ENCODE measurements around the gene PDLIM4.

The PDLIM4 gene

DNA sequence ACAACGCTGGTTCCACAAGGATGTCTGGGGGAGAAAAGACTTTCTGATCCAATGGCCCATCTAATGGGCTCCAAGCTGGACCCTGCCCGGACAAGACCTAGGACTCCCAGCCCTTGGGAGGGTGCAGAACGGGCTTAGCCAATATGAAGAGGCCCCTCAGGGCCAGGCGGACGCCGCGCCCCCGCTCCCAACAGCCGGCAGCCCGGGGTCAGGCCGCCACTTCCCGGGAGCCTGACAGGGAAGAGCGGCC lies 30.3 kb upstream of the PDLIM4 start:
- in situ Hi-C loops (cut with HindIII; ENCODE audit: low sequenced_read_pairs) = no loop called here

DNA sequence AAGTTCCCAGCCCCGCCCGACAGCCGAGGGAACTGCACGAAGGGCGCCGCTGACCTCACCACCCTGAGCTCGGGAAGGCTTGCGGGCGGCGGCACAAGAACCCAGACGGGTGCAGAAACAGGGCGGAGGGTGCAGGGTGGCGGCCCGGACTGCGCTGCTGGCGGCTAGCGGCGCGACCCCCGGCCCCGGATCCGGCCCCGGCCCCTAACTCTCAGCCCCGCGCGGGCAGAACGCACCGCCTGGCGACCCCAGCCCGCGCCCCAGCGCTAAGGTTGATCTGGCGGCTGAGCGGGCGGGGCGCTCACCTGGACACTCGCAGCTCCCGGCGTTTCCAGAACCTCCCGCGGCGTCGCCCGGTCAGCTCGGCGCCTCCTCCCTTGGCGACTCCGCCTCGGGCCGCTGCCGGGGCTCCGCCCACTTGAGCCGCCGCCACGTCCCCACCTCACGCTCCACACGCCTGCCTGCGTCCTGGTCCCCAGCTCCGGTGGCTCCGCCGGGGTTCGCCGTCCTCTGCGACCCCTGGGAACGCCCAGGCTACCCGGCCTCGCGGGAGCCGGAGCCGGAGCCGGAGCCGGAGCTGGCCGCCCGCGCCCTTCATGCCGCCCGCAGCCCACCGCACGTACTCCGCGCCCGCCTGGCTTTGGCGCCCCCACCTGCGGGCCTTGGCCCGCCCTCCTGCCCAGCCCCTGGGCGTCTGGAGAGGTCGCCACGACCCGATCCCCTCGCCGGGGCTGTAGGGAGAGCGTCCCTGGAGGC lies 29.8 kb upstream of the PDLIM4 start, which contains the start of gene P4HA2:
Gene P4HA2, minus strand, starts transcription at position 369 of the 756 bp plus-strand sequence. CDS start 9,227 bp downstream, outside the sequence.
- in situ Hi-C loops (cut with HindIII; ENCODE audit: low sequenced_read_pairs) = no loop called here

DNA sequence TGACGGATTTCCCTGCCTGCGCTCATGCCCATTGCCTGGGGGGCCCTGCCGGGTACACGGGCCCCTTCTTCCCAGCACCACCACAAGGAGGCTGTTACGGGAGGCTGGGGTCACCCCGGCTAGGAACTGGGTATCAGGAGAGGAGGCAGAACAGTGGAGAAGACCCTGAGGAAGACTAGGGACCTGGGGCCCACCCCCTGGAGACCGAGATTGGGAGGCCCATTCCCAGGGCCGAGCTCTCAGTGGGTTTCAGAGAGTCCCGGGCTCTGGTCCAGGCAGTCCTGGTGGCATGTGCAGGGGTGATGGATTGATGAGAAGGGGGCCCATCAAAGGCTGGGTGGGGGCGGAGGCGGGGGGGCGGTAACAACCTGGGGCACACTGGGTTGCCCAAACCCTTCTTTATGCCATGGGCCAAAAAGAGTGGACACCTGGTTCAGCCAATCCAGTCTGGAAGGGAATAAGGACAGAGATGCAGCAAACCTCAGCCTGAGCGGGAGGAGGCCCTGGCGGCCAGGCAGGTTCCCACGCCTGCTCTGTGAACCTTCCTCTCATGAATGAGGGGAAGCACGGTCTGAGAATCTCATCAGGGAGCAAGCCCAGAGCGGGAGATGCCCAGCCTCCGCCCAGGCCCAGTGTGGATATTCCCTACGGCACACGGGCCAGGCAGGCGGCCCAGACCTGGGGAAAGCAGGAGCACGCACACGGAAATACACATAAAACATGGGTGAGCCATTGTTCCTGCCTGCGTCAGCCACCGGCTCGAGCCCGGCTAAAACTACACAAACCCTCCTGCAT lies 29.1 kb upstream of the PDLIM4 start:
- in situ Hi-C loops (cut with HindIII; ENCODE audit: low sequenced_read_pairs) = no loop called here

DNA sequence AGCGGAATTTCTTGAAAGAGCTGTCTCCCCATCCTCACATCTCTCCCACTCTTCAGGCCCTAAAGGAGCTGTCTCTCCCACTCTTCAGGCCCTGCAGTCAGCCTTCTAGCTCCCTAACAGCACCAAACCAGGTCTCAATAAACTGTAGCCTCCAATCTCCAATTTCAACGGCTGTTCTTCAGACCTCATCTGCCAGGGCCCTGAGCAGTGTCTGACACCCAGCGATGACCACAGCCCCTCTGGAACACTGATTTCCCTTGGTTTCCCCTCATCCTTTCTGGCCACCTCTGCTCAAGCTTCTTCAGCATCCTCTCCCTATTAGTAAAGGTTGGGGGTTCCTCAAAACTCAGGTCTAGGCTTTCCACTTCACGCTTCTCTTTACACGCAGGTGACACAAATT lies 28.3 kb upstream of the PDLIM4 start:
- in situ Hi-C loops (cut with HindIII; ENCODE audit: low sequenced_read_pairs) = no loop called here

DNA sequence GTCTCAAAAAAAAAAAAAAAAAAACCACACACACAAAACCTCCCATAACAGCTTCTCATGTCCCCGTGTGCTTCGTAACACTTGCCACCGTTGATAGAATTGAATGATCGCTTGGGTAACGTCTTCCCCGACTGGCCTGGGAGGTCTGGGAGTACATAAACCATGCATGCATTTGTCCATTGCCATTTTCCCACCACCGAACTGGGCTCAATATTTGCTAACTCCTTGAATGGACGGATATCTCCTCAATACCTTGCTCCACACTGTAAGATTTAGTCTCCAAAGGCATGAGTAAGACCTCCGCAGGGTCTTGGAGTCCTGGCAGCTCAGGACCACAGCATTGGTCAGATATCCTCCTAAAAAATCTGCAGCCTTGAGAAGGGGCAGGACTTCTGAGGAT lies 26.6 kb upstream of the PDLIM4 start:
- in situ Hi-C loops (cut with HindIII; ENCODE audit: low sequenced_read_pairs) = no loop called here

DNA sequence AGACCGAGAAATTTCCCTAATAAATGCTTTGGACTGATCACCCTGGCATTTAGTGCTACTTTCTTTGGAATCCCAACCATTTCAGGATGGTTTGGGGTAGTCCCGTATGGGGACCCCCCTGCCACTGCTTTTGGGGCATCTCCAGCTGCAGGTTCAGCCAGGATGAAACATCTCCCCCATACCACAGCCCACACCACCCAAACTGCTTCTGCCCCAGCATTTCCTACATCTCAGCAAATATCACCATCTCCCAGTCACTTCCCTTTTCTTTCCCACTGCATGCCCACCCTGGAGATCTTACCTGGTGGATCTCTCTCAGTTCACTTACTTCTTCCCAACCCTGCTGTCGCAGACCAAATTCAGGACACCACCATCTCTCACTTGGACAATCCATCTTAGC lies 25.0 kb upstream of the PDLIM4 start:
- in situ Hi-C loops (cut with HindIII; ENCODE audit: low sequenced_read_pairs) = no loop called here

DNA sequence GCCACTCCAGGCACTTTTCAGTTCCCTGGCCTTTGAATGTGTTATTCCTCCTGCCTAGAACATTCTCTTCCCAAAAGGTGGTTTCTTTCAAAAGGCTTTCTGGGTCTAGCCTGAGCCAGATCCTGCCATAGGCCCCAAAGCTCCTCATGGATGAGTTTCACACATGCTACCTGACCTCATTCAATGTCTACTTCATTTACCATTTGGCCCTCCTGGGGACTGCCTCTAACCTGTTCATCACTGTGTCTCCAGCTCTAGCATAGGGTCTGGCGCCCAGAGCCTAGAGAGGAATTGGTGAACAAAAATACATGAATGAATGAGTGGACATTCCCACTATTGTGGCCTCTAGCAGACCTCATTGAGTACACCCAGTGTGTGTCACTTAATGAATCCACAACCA lies 24.4 kb upstream of the PDLIM4 start:
- in situ Hi-C loops (cut with HindIII; ENCODE audit: low sequenced_read_pairs) = no loop called here

DNA sequence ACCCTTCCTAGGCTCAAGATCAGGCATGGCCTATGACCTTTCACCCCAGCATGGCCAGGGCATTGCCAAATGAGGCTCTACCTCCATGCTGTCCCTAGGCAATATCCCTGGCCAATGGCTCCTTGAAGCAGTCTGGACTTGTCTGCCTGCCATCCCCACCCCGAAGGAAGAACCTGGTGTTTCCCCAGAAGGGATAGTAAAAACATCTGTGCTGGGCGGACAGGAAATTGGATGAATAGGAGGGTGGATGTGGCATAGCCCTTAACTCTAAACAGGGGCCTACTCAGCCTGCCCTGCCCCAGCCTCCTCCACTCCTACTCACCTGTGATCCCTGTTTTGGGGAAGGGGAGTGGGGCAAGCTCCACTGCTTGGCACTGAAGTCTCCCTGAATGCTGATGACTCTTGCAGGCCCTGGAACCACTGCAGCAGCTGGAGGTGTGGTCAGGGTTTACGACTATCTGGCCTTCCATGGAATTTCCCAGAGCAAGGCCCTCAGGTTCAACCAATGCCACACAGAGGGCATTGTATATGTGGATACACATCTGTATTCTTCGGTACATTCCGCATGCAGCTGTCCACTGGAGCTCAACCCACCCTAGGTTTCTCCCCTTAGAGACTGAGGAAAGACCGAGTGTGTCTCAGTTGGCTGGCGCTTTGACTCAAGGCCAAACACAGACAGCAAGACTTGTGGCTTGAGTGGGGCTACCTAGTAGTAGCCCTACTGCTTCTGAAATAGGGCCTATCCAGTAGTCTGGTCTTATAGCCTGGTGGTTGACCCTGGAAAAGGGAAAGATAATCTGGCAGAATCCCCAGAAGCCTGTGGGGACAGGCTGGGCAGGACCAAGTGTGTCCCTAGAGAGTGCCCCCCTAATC lies 23.4 kb upstream of the PDLIM4 start:
- in situ Hi-C loops (cut with HindIII; ENCODE audit: low sequenced_read_pairs) = no loop called here

DNA sequence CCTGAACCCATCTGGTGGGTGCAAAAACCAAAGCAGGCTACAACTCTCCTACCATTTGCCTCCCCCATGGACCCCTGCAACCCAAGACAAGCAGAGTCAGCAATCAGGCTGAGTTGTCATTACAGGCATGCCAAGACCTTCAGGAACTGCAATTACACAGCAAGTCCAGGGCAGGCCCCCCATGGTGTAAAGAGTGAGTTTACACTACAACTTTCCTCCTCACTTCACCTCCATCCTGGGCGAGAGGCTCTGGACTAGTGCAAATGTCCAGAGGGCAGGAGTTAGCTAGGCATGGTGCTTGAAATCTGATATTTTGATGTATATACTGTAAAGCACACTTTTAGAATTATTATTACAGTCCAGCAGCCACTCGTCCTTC lies 22.8 kb upstream of the PDLIM4 start:
- in situ Hi-C loops (cut with HindIII; ENCODE audit: low sequenced_read_pairs) = no loop called here

DNA sequence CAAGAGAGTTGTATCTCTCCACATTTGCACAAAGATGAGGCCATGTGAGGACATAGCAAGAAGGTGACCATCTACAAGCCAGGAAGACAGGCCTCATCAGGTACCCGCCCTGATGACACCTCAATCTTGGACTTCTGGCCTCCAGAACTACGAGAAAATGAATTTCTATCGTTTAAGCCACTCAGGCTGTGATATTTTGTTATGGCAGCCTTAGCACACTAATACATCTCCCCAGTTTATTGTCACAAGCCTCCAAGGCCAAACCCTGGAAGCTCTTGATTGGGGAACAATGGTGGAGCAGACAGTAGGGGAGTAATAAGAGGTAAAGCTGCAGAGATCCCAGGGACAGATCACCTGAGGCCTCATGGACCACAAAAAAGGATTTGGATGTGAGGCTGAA lies 22.2 kb upstream of the PDLIM4 start:
- in situ Hi-C loops (cut with HindIII; ENCODE audit: low sequenced_read_pairs) = no loop called here

DNA sequence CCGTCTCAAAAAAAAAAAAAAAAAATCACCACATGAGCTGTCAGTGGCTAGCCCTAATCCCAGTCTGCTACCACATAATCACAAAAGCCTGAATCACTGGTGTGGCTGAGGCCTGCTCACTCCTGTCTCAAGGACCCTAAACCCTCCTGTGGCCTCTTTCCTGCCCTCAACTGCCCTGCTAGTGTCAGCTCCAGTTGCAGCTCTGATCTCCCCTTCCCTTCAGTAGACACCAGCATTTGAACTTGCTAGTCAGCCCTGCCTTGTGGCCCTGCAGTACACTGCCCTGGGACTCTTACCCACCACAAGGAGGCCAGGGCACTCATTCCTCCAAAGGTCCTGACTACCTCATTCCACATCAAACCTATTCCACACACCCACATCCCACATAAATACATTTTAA lies 20.4 kb upstream of the PDLIM4 start:
- in situ Hi-C loops (cut with HindIII; ENCODE audit: low sequenced_read_pairs) = no loop called here

DNA sequence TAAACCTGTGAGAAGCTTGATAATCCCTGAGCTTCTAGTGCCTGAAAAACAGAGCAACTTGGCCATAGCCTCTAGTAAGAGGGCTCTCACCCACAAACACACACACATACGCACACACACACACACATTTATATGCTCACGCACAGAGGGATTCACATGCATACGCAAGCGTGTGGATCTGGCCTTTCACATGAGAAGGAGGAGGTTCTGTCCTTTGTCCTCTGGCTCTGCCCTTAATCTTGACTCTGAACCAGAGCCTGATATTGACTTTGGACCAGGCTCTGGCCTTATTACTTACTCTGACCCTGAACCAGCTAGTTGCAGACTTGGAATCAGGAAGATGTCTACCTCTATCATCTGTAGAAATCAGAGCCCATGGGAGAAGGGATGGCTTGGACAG lies 19.8 kb upstream of the PDLIM4 start:
- in situ Hi-C loops (cut with HindIII; ENCODE audit: low sequenced_read_pairs) = no loop called here

DNA sequence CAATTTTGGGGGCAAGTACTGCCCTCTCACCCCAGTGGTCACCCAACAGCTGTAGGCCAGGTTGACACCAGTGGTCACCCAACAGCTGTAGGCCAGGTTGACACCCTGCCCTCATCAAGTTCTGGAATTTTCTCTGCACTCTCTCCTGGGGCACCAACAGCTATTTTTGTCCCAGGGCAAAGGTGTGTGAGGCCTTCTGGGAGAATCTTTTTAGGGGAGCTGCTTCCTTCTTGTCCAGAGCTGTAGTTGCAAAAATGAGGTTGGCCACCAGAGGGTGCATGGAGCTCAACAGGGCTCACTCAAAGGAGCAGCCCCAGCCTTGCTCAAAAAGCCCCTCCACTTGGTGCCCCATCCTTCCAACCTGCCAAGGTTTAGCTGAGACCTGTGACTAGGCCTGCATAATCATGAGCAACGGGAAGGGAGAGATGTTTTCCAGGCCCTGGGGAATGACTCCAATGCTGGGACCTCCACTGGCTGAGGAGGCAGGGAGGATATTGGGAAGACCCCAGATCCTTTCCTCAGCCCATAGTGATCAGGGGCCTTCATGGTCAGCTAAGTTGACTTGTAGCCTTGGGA lies 19.2 kb upstream of the PDLIM4 start:
- in situ Hi-C loops (cut with HindIII; ENCODE audit: low sequenced_read_pairs) = no loop called here

DNA sequence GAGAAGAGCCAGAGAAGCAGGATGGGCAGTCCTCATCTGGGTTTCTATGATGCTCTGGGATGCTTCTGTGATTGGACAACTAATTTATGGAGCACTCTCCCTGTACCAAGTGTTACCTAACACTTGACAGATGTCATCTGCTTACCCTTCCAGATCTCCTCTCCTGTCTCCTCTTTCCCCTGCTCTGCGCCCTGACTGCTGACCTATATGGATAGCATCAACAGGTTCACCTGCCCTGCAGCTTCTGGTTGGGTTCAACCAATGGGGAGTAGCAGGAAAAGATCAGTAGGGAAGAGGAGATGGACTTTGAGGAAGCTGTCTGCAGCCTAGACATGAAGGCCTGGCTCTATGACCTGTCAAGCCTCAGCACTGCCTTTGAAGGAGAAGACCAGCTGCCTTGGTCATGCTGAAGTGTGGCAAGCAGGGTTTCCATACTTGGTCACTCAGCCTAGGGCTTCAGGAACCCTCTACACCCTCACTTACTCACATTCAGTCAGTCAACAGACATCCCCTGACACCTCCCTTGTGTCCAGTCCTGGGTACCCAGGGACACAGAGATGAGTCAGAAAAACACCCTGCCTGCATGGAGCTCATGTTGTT lies 18.5 kb upstream of the PDLIM4 start:
- in situ Hi-C loops (cut with HindIII; ENCODE audit: low sequenced_read_pairs) = no loop called here

DNA sequence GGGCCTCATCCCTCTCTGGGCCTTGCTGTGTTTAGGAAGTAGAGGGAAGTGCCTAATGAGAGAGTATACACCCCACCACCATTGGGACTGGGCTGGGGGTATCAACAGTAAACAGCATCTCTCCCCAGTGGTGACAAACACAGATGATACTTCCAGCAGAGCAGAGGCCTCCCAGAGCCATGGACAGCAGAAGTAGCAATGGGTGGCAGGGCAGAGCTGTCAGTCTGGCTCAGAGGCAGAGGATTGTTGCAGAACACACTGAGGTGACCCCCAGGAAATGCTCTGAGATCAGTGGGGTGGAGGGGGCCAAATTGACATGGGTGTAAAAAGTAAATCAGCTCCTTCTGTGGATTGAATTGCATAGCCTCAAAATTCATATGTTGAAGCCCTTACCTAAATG lies 17.7 kb upstream of the PDLIM4 start:
- in situ Hi-C loops (cut with HindIII; ENCODE audit: low sequenced_read_pairs) = no loop called here

DNA sequence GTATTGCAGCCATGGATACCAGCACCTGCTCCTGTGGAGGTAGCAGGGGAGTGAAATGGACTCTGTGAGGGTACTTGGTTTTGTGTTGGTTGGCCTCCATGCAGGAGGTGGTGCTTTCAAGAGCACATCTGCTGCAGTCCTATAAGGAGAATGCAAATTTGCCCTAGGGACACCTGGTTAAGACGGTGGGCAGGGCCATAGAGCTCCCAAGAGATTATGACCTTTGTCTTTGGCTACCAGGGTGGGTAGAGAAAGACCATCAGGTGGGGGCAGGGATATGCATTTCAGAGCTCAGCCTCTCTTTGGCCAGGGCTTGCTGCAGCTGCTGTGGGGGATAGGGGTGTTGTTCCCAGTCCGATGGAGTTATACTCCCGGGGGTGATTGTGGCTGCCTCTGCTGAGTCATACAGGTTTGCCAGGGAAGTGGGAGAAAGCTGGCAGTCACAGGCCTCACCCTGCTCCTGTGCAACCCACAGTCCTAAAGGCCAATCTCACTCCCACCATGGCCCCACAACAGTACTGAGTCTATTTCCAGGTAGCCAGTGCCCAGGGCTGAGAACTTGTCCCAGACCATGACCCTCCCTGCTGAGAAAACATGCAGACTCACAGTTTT lies 14.0 kb upstream of the PDLIM4 start:
- in situ Hi-C loops (cut with HindIII; ENCODE audit: low sequenced_read_pairs) = no loop called here

DNA sequence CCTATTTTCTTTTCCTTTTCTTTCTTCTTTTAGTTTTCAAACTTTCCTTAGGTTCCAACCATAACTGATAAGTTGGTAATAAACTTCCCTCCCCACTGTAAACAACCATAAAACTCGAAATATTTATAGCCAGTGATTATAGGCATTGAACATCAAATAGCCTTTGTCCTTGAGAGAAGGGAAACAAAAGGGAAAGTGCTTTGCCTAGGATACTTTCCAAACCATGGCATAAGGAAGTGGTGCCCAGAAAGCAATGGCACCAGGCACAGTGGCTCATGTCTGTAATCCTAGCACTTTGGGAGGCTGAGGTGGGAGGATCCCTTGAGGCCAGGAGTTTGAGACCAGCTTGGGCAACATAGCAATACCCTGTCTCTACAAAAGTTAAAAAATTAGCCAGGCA lies 11.9 kb upstream of the PDLIM4 start:
- in situ Hi-C loops (cut with HindIII; ENCODE audit: low sequenced_read_pairs) = no loop called here

DNA sequence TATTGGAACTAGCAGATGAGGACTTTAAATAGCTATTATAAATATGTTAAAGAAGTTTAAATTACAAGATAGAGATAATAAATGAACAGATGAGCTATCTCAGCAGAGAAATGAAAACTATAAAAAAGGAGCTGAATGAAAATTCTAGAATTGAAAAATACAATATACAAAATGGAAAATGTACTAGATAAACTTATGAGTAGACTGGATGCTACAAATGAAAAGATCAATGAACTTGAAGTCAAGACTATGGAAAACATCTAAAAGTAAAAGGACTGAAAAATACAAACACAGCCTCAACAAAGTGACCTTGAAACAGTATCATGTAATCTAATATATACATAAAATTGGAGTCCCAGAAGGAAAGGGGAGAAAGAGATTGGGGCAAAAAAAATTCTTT lies 10.7 kb upstream of the PDLIM4 start:
- in situ Hi-C loops (cut with HindIII; ENCODE audit: low sequenced_read_pairs) = no loop called here

DNA sequence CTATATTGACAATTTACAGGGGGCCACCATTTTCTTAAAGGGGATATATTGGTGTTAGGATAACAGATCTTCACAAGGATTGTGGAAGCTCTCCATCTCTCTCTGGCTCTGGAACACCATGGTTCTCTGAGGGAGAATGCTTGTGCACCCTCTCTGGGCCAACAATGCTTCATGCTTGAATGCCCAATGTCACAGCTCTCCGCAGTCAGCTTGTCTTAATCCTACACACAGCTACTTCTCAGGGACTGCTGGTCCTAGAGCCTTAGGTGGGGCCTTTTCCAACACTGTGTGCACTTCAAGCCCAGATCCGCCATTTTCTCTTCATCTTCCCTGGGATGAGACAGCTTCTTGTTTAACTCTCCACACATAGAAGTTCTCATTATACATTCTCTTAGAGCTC lies 6.9 kb upstream of the PDLIM4 start:
- in situ Hi-C loops (cut with HindIII; ENCODE audit: low sequenced_read_pairs) = no loop called here

DNA sequence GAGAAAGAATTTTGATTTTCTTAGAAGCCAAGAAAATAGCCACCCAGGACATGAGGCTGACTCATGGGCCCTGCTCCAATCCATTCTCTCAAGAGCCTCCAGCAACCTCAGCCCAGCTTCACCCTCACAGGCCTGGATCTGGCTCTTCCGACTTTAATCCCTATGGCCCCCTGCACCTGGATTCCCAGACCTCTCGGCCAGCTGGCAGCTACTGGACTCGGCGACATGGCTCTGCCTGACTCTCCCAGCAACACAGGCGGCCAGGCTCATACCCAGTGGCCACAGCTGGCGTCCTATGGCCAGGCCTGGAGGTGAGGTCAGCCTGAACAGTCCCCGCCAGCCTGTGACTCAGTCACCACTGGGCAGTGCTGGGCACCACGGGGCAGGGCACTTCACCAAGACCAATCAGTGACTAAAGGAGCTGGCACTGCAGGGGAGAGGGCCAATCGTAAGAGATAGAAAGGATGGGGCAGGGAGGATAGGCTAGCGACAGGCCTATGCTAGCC lies 6.2 kb upstream of the PDLIM4 start:
- in situ Hi-C loops (cut with HindIII; ENCODE audit: low sequenced_read_pairs) = no loop called here

Measured in DLD1 (cell line).